K562 (cell line): ENCODE data around the gene CEP350. TPM values are rescaled to one million over a fixed set of nuclear protein-coding genes. Genes with fewer than 3 reads are reported as not detected.

Experiments used
- ATF1 ChIP-seq, 2 experiments: fragments of 450-650 bp in 1 of 2; IDR thresholded peaks; 2 replicates each; pipeline ENCODE4 v1.6.1; 2016; ENCODE audit warnings: missing compliant biosample characterization in 1 of 2, missing genetic modification characterization in 1 of 2
- BRF1 ChIP-seq: IDR thresholded peaks from 3 replicates; pipeline ENCODE4 v1.6.1; 2011; ENCODE audit warnings: borderline replicate concordance, mild to moderate bottlenecking; ENCODE audit not compliant: insufficient read length; ENCODE audit errors: extremely low read depth
- DDX20 ChIP-seq: fragments of 450-650 bp; IDR thresholded peaks from 2 replicates; pipeline ENCODE4 v1.6.1; 2016; ENCODE audit warnings: missing genetic modification characterization, low read depth, mild to moderate bottlenecking, missing compliant biosample characterization, moderate library complexity
- EWSR1 ChIP-seq: fragments of 450-650 bp; IDR thresholded peaks from 2 replicates; pipeline ENCODE4 v1.6.1; 2018; ENCODE audit warnings: borderline replicate concordance, mild to moderate bottlenecking, low read depth, moderate library complexity; ENCODE audit not compliant: partially characterized antibody
- GATAD2A ChIP-seq: fragments of 450-650 bp; IDR thresholded peaks from 2 replicates; pipeline ENCODE4 v1.6.1; 2017
- HNRNPK ChIP-seq: fragments of 200-400 bp; formaldehyde crosslinking; IDR thresholded peaks from one replicate; pipeline ENCODE4 v1.6.1; 2018; ENCODE audit warnings: mild to moderate bottlenecking, low read depth, low read length; ENCODE audit not compliant: poor library complexity, severe bottlenecking
- ILK ChIP-seq: fragments of 450-650 bp; IDR thresholded peaks from 2 replicates; pipeline ENCODE4 v1.6.1; 2016; ENCODE audit warnings: missing genetic modification characterization, low read depth, mild to moderate bottlenecking, missing compliant biosample characterization, moderate library complexity, borderline replicate concordance
- KLF10 ChIP-seq: fragments of 250-450 bp; sonication (Bioruptor Pico); IDR thresholded peaks from 2 replicates; pipeline ENCODE4 v1.6.1; 2021; ENCODE audit warnings: matching md5 sums
- NUFIP1 ChIP-seq: fragments of 450-650 bp; IDR thresholded peaks from 2 replicates; pipeline ENCODE4 v1.6.1; 2018; ENCODE audit not compliant: partially characterized antibody
- RAD51 ChIP-seq: fragments of 450-650 bp; IDR thresholded peaks from 2 replicates; pipeline ENCODE4 v1.7.1; 2016; ENCODE audit warnings: low read depth, mild to moderate bottlenecking, borderline replicate concordance
- RNF2 ChIP-seq: sonication (generic); IDR thresholded peaks from 2 replicates; pipeline ENCODE4 v1.6.1; 2016
- TAF15 ChIP-seq: fragments of 200-400 bp; formaldehyde crosslinking; IDR thresholded peaks from 2 replicates; pipeline ENCODE4 v1.6.1; 2017; ENCODE audit warnings: mild to moderate bottlenecking, low read depth, low read length, moderate library complexity
- ZNF75A ChIP-seq: fragments of 450-650 bp; formaldehyde crosslinking; IDR thresholded peaks from 2 replicates; pipeline ENCODE4 v1.4.0; 2020; ENCODE audit warnings: mild to moderate bottlenecking
- ZNF766 ChIP-seq: fragments of 200-800 bp; sonication (Bioruptor generic); conservative IDR thresholded peaks from 2 replicates; pipeline ENCODE4 v1.6.1; 2016; ENCODE audit warnings: missing genetic modification characterization, missing compliant biosample characterization
- polyA plus RNA-seq, 8 experiments: library from polyadenylated mRNA; depleted of rRNA in 4 of 8; stranded (reverse) in 5 of 8; unstranded in 3 of 8; fragments of >200 nt; fragmentation: Nextera tagmentation in 2 of 8; fragmentation: Illumina TruSeq in 1 of 8; extraction: Ambion mirVana in 2 of 8; extraction: Trizol in 1 of 8; gene quantifications; 2 replicates each; pipeline versions ENCODE4 v1.2.1 to v1.2.3, GENCODE V29; 2011 to 2014; ENCODE audit warnings: inconsistent platforms in 1 of 8, missing spikeins in 1 of 8
- total RNA-seq, 7 experiments: library from RNA; depleted of rRNA in 6 of 7; stranded (reverse); fragments of >200 nt in 6 of 7; fragmentation: Illumina TruSeq in 2 of 7; extraction: Trizol in 2 of 7; gene quantifications; 2 replicates each; pipeline versions ENCODE4 v1.2.1 to v1.2.3, GENCODE V29; 2011 to 2021; ENCODE audit warnings: low replicate concordance in 1 of 7
- TF ChIP-seq, protein P1 (sequence below): IDR thresholded peaks from 3 replicates; pipeline ENCODE4 v1.6.1; 2011; ENCODE audit warnings: borderline replicate concordance, mild to moderate bottlenecking; ENCODE audit not compliant: insufficient read length, insufficient read depth
- TF ChIP-seq, protein P2 (sequence below): fragments of 250-450 bp; sonication (Bioruptor Pico); IDR thresholded peaks from 2 replicates; pipeline ENCODE4 v1.8.0; 2021; ENCODE audit warnings: mild to moderate bottlenecking, moderate library complexity
- TF ChIP-seq, protein P3 (sequence below): sonication (generic); IDR thresholded peaks from 2 replicates; pipeline ENCODE4 v1.6.1; 2016
- TF ChIP-seq, protein P4 (sequence below): IDR thresholded peaks from 2 replicates; pipeline ENCODE4 v1.6.1; 2016; ENCODE audit warnings: missing genetic modification characterization, missing compliant biosample characterization
- TF ChIP-seq, protein P5 (sequence below): fragments of 250-450 bp; sonication (Bioruptor Pico); IDR thresholded peaks from 2 replicates; pipeline ENCODE4 v1.5.0; 2021
- TF ChIP-seq, protein P6 (sequence below): sonication (generic); formaldehyde crosslinking; IDR thresholded peaks from 2 replicates; pipeline ENCODE4 v1.8.1; 2022; ENCODE audit warnings: missing genetic modification reagents

Gene CEP350
- total and polyA plus RNA-seq, 9 of the 15 experiments (the other 6 are each of a cell fraction or from before 2014, with no cell fraction given): 8.3 to 64.3 (median 28.0) TPM

DNA sequence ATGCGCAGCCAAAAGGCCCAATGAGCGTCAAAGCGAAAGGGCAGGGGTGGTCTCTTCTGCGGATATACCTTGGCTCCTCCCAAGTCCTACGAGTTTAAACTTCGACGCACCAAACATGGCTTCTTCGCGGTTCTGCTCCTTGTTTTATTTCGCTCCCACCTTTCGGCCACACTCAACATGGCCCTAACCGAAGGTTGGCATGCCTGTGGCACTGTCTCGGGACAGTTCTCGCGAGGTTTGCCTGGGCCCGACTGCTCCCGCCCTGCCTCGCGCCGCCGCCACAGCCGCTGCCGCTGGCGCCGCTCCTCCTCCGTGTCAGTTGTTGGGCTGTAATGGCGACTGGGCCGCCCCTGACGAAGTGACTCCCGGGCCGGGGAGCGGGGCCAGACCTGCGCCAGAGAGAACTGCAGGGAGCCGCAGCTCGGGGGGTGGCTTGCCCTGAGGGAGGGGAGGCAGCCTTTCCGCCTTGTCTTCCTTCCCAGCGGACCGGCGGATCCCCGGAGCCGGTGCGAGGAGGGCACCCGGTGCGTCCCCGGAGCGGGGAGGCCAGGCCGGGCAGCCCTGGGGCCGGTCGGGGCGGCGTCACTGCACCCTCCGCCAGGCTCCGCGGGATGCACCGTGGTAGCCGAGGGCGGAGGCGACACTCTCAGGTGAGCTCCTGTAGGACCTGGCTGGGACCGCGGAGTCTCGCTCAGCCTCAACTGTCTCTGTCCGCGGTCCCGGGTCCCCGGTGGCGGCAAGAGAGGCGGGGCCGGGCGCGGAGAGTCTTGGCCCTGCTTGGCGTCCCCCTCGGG is at the start of gene CEP350 (continued):
- TF ChIP-seq TAF15: no peak
- TF ChIP-seq, protein P1, sequence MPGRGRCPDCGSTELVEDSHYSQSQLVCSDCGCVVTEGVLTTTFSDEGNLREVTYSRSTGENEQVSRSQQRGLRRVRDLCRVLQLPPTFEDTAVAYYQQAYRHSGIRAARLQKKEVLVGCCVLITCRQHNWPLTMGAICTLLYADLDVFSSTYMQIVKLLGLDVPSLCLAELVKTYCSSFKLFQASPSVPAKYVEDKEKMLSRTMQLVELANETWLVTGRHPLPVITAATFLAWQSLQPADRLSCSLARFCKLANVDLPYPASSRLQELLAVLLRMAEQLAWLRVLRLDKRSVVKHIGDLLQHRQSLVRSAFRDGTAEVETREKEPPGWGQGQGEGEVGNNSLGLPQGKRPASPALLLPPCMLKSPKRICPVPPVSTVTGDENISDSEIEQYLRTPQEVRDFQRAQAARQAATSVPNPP: no peak
- TF ChIP-seq, protein P2, sequence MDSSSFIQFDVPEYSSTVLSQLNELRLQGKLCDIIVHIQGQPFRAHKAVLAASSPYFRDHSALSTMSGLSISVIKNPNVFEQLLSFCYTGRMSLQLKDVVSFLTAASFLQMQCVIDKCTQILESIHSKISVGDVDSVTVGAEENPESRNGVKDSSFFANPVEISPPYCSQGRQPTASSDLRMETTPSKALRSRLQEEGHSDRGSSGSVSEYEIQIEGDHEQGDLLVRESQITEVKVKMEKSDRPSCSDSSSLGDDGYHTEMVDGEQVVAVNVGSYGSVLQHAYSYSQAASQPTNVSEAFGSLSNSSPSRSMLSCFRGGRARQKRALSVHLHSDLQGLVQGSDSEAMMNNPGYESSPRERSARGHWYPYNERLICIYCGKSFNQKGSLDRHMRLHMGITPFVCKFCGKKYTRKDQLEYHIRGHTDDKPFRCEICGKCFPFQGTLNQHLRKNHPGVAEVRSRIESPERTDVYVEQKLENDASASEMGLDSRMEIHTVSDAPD (CRISPR knock-in tag): no peak
- TF ChIP-seq HNRNPK: no peak
- no peak for TF ChIP-seq ZNF75A
- 0 out of 2 replicates have a peak, but pooled peaks have one; percentile 26 for TF ChIP-seq GATAD2A
- TF ChIP-seq DDX20: no peak
- no peak for TF ChIP-seq KLF10 (CRISPR knock-in tag)
- TF ChIP-seq EWSR1: no peak
- TF ChIP-seq RAD51: no peak
- TF ChIP-seq RNF2: 0 out of 2 replicates have a peak, but pooled peaks have one; percentile 8
- TF ChIP-seq, protein P3, sequence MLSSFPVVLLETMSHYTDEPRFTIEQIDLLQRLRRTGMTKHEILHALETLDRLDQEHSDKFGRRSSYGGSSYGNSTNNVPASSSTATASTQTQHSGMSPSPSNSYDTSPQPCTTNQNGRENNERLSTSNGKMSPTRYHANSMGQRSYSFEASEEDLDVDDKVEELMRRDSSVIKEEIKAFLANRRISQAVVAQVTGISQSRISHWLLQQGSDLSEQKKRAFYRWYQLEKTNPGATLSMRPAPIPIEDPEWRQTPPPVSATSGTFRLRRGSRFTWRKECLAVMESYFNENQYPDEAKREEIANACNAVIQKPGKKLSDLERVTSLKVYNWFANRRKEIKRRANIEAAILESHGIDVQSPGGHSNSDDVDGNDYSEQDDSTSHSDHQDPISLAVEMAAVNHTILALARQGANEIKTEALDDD: peak; percentile 60; the same call in 1 of the 2 replicates
- TF ChIP-seq ZNF766 (CRISPR knock-in tag): peak; percentile 91
- no peak for TF ChIP-seq ILK (tag)
- no peak for TF ChIP-seq BRF1
- TF ChIP-seq, protein P4, sequence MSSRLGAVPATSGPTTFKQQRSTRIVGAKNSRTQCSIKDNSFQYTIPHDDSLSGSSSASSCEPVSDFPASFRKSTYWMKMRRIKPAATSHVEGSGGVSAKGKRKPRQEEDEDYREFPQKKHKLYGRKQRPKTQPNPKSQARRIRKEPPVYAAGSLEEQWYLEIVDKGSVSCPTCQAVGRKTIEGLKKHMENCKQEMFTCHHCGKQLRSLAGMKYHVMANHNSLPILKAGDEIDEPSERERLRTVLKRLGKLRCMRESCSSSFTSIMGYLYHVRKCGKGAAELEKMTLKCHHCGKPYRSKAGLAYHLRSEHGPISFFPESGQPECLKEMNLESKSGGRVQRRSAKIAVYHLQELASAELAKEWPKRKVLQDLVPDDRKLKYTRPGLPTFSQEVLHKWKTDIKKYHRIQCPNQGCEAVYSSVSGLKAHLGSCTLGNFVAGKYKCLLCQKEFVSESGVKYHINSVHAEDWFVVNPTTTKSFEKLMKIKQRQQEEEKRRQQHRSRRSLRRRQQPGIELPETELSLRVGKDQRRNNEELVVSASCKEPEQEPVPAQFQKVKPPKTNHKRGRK (tag): no peak
- TF ChIP-seq, protein P5, sequence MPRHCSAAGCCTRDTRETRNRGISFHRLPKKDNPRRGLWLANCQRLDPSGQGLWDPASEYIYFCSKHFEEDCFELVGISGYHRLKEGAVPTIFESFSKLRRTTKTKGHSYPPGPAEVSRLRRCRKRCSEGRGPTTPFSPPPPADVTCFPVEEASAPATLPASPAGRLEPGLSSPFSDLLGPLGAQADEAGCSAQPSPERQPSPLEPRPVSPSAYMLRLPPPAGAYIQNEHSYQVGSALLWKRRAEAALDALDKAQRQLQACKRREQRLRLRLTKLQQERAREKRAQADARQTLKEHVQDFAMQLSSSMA (CRISPR knock-in tag): peak; percentile 100
- TF ChIP-seq, protein P6, sequence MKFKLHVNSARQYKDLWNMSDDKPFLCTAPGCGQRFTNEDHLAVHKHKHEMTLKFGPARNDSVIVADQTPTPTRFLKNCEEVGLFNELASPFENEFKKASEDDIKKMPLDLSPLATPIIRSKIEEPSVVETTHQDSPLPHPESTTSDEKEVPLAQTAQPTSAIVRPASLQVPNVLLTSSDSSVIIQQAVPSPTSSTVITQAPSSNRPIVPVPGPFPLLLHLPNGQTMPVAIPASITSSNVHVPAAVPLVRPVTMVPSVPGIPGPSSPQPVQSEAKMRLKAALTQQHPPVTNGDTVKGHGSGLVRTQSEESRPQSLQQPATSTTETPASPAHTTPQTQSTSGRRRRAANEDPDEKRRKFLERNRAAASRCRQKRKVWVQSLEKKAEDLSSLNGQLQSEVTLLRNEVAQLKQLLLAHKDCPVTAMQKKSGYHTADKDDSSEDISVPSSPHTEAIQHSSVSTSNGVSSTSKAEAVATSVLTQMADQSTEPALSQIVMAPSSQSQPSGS (CRISPR knock-in tag): no peak
- no peak for TF ChIP-seq ATF1 (CRISPR knock-in tag; IDR thresholded peaks at IDR 0.05)
- TF ChIP-seq ATF1 (tag; IDR thresholded peaks at IDR 0.05): peak; percentile 95
- TF ChIP-seq NUFIP1: no peak
